ENCODE measurements around the gene ZNF764.
A peak's percentile ranks its signal among the peaks of the same experiment; 100 is the strongest.
"Not testable (repeated sequence)": the region's sequence is repeated elsewhere in the genome, so short reads cannot be mapped to it uniquely, and the experiment has no call there.

Gene ZNF764

GRCh38 chr16:30551781-30552180 lies 6.4 kb downstream of the ZNF764 start:
- FAIRE-seq (no peak), DNase-seq (ENCODE audit: insufficient read length, low spot score) (no peak)

- FAIRE-seq (no peak), DNase-seq (ENCODE audit: insufficient read length, low spot score) (no peak)
Measured at GRCh38 chr16:30548416-30549253, 9.5 kb downstream of the ZNF764 start.

- DNase-seq (ENCODE audit: insufficient read length, low spot score) (no peak), FAIRE-seq (no peak)
Measured at GRCh38 chr16:30546115-30546514, 12.1 kb downstream of the ZNF764 start.

GRCh38 chr16:30543067-30543466 lies 15.1 kb downstream of the ZNF764 start:
- DNase-seq (ENCODE audit: insufficient read length, low spot score) (no peak), FAIRE-seq (no peak)

- DNase-seq (ENCODE audit: insufficient read length, low spot score) (no peak), FAIRE-seq (no peak)
Measured at GRCh38 chr16:30541502-30542329, 16.5 kb downstream of the ZNF764 start.

- FAIRE-seq; DNase-seq (ENCODE audit: insufficient read length, low spot score): not testable (repeated sequence)
Measured at GRCh38 chr16:30540916-30541464, 17.2 kb downstream of the ZNF764 start.

- DNase-seq (ENCODE audit: insufficient read length, low spot score); FAIRE-seq: not testable (repeated sequence)
Measured at GRCh38 chr16:30539986-30540526, 18.1 kb downstream of the ZNF764 start.

- FAIRE-seq, result no peak
- DNase-seq (ENCODE audit: insufficient read length, low spot score), result no peak
Measured at GRCh38 chr16:30539000-30539964, 18.9 kb downstream of the ZNF764 start.

- not testable (repeated sequence) for DNase-seq (ENCODE audit: insufficient read length, low spot score); FAIRE-seq
Measured at GRCh38 chr16:30536391-30537024, 21.7 kb downstream of the ZNF764 start.

GRCh38 chr16:30535777-30536190 lies 22.4 kb downstream of the ZNF764 start:
- FAIRE-seq (no peak), DNase-seq (ENCODE audit: insufficient read length, low spot score) (no peak)

GRCh38 chr16:30535106-30535776 lies 22.9 kb downstream of the ZNF764 start:
- FAIRE-seq, result no peak
- DNase-seq (ENCODE audit: insufficient read length, low spot score), result no peak

- DNase-seq (ENCODE audit: insufficient read length, low spot score) (peak; percentile 89), FAIRE-seq (no peak)
Measured at GRCh38 chr16:30534368-30535105, 23.6 kb downstream of the ZNF764 start, which contains the start of gene ZNF747. TSS of gene ZNF747 (minus strand) at chr16:30534858. CDS start at chr16:30534679, 179 bp downstream.

GRCh38 chr16:30533748-30534367 lies 24.3 kb downstream of the ZNF764 start:
- no peak for FAIRE-seq
- no peak for DNase-seq (ENCODE audit: insufficient read length, low spot score)

GRCh38 chr16:30533146-30533522 lies 25.0 kb downstream of the ZNF764 start:
- DNase-seq (ENCODE audit: insufficient read length, low spot score) (no peak), FAIRE-seq (no peak)

GRCh38 chr16:30532285-30533145 lies 25.7 kb downstream of the ZNF764 start:
- no peak for DNase-seq (ENCODE audit: insufficient read length, low spot score)
- no peak for FAIRE-seq

GRCh38 chr16:30530163-30531037 lies 27.8 kb downstream of the ZNF764 start:
- FAIRE-seq, result no peak
- no peak for DNase-seq (ENCODE audit: insufficient read length, low spot score)

All from HTR-8/SVneo (cell line).